WTC11 (cell line): ENCODE data around the gene CEP295NL.

ENCODE experiments used
- CREB1 ChIP-seq: sonication (generic); formaldehyde crosslinking; IDR thresholded peaks from 2 replicates; pipeline ENCODE4 v1.8.0; 2023; ENCODE audit warnings: mild to moderate bottlenecking, missing genetic modification reagents
- ETV6 ChIP-seq: sonication (generic); formaldehyde crosslinking; IDR thresholded peaks from 2 replicates; pipeline ENCODE4 v1.8.1; 2022; ENCODE audit warnings: mild to moderate bottlenecking, missing genetic modification reagents
- FOXK1 ChIP-seq: sonication (generic); formaldehyde crosslinking; IDR thresholded peaks from 2 replicates; pipeline ENCODE4 v1.8.0; 2022; ENCODE audit warnings: mild to moderate bottlenecking, moderate library complexity, missing genetic modification reagents
- MYBL2 ChIP-seq: sonication (generic); formaldehyde crosslinking; IDR thresholded peaks from 2 replicates; pipeline ENCODE4 v1.8.1; 2023; ENCODE audit warnings: mild to moderate bottlenecking, moderate library complexity, missing genetic modification reagents
- NFE2L1 ChIP-seq: sonication (generic); formaldehyde crosslinking; IDR thresholded peaks from 2 replicates; pipeline ENCODE4 v1.8.1; 2023; ENCODE audit warnings: missing genetic modification reagents
- SMAD3 ChIP-seq: sonication (generic); formaldehyde crosslinking; IDR thresholded peaks from 2 replicates; pipeline ENCODE4 v1.8.0; 2022; ENCODE audit warnings: missing genetic modification reagents, mild to moderate bottlenecking, borderline replicate concordance
- SMAD4 ChIP-seq: sonication (generic); formaldehyde crosslinking; IDR thresholded peaks from 2 replicates; pipeline ENCODE4 v1.8.0; 2022; ENCODE audit warnings: mild to moderate bottlenecking, missing genetic modification reagents
- ZNF317 ChIP-seq: sonication (generic); formaldehyde crosslinking; IDR thresholded peaks from 2 replicates; pipeline ENCODE4 v1.8.1; 2023; ENCODE audit warnings: low read depth, mild to moderate bottlenecking, moderate library complexity, missing genetic modification reagents, borderline replicate concordance
- TF ChIP-seq, protein P1 (sequence below): fragments of 200-600 bp; IDR thresholded peaks from 2 replicates; pipeline ENCODE4 v1.8.0; 2022; ENCODE audit warnings: antibody characterized with exemption
- TF ChIP-seq, protein P2 (sequence below): sonication (generic); formaldehyde crosslinking; IDR thresholded peaks from 2 replicates; pipeline ENCODE4 v1.8.1; 2022; ENCODE audit warnings: mild to moderate bottlenecking, moderate library complexity, missing genetic modification reagents

GRCh38 chr17:78929908-78930775 lies 27.1 kb upstream of the CEP295NL start:
- TF ChIP-seq NFE2L1 (CRISPR knock-in tag) (no peak), SMAD3 (CRISPR knock-in tag) (no peak), ETV6 (CRISPR knock-in tag) (no peak), FOXK1 (no peak), CREB1 (no peak), SMAD4 (CRISPR knock-in tag) (no peak), ZNF317 (no peak), MYBL2 (no peak)
- TF ChIP-seq, protein P1, sequence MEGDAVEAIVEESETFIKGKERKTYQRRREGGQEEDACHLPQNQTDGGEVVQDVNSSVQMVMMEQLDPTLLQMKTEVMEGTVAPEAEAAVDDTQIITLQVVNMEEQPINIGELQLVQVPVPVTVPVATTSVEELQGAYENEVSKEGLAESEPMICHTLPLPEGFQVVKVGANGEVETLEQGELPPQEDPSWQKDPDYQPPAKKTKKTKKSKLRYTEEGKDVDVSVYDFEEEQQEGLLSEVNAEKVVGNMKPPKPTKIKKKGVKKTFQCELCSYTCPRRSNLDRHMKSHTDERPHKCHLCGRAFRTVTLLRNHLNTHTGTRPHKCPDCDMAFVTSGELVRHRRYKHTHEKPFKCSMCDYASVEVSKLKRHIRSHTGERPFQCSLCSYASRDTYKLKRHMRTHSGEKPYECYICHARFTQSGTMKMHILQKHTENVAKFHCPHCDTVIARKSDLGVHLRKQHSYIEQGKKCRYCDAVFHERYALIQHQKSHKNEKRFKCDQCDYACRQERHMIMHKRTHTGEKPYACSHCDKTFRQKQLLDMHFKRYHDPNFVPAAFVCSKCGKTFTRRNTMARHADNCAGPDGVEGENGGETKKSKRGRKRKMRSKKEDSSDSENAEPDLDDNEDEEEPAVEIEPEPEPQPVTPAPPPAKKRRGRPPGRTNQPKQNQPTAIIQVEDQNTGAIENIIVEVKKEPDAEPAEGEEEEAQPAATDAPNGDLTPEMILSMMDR, result no peak
- TF ChIP-seq, protein P2, sequence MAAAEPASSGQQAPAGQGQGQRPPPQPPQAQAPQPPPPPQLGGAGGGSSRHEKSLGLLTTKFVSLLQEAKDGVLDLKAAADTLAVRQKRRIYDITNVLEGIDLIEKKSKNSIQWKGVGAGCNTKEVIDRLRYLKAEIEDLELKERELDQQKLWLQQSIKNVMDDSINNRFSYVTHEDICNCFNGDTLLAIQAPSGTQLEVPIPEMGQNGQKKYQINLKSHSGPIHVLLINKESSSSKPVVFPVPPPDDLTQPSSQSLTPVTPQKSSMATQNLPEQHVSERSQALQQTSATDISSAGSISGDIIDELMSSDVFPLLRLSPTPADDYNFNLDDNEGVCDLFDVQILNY (CRISPR knock-in tag), result no peak
